Activated CD4-positive, alpha-beta T cell treated with anti-CD3 and anti-CD28 coated beads, Interleukin-2, amount 10 ng/mL, durations not matched to agents 24 days and 14 days (primary cell): ENCODE measurements around the gene SQSTM1. TPM values are rescaled to one million over a fixed set of nuclear protein-coding genes. Genes with fewer than 3 reads are reported as not detected.

Experiments
- DNase-seq: peaks from one replicate; pipeline ENCODE4 v3.0.0; 2022
- H3K27ac Mint-ChIP-seq: one replicate; pipeline ENCODE4 v1.8.0; 2022; ENCODE audit warnings: mild to moderate bottlenecking, mixed read lengths
- H3K27me3 Mint-ChIP-seq: one replicate; pipeline ENCODE4 v1.8.0; 2022; ENCODE audit warnings: mixed read lengths
- H3K36me3 Mint-ChIP-seq: one replicate; pipeline ENCODE4 v1.8.0; 2022; ENCODE audit warnings: low read depth, mild to moderate bottlenecking, mixed read lengths
- H3K4me1 Mint-ChIP-seq: one replicate; pipeline ENCODE4 v1.8.0; 2021; ENCODE audit warnings: mixed read lengths
- H3K4me3 Mint-ChIP-seq: one replicate; pipeline ENCODE4 v1.8.0; 2022; ENCODE audit warnings: mild to moderate bottlenecking, moderate library complexity, mixed read lengths
- H3K9me3 Mint-ChIP-seq: one replicate; pipeline ENCODE4 v1.8.0; 2021; ENCODE audit warnings: mixed read lengths
- intact Hi-C: fragments of 100-400 bp; cut with micrococcal nuclease; formaldehyde crosslinking; loops from one replicate; pipeline ENCODE4 v1.15.1; 2023
- total RNA-seq: library from RNA; stranded (reverse); gene quantifications from 2 replicates; pipeline ENCODE4 v1.2.3, GENCODE V29; 2022

SQSTM1 gene
- total RNA-seq, 1 donor from 2014 or later = 183 TPM

- DNase-seq = peak; percentile 82
- Mint-ChIP-seq H3K27me3 (no peaks in the 10 kb centered on the region), H3K4me1 (peaks cover 33% of the 10 kb centered on the region), H3K9me3 (no peaks in the 10 kb centered on the region), H3K27ac (peak overlapping the region; percentile 92), H3K4me3 (peak overlapping the region; percentile 78), H3K36me3 (peaks cover 34% of the 10 kb centered on the region)
- intact Hi-C loops = loop anchor here (1.0 to 5.0 kb wide), 5 partner anchors 8 to 267 kb away; partner anchors contain the start of genes HNRNPH1, MAML1 and RUFY1
These were observed 1.2 kb upstream of the SQSTM1 start for GRCh38 chr5:179819296-179820126.

GRCh38 chr5:179820127-179820482 lies 600 bp upstream of the SQSTM1 start:
- intact Hi-C loops = loop anchor here (1.0 to 5.0 kb wide), 5 partner anchors 9 to 268 kb away; partner anchors contain the start of genes HNRNPH1, MAML1 and RUFY1
- H3K4me1 Mint-ChIP-seq = peaks cover 36% of the 10 kb centered on the region
- peaks cover 36% of the 10 kb centered on the region for H3K36me3 Mint-ChIP-seq
- no peaks in the 10 kb centered on the region for H3K27me3 Mint-ChIP-seq
- H3K4me3 Mint-ChIP-seq = peak overlapping the region; percentile 78
- peak overlapping the region; percentile 92 for H3K27ac Mint-ChIP-seq
- DNase-seq = peak; percentile 76
- H3K9me3 Mint-ChIP-seq = no peaks in the 10 kb centered on the region

- intact Hi-C loops = loop anchor here (1.0 to 5.0 kb wide), 5 partner anchors 15 to 269 kb away; partner anchors contain the start of genes HNRNPH1, MRNIP and RUFY1
- Mint-ChIP-seq H3K9me3 (no peaks in the 10 kb centered on the region), H3K36me3 (peaks cover 42% of the 10 kb centered on the region), H3K4me1 (peaks cover 34% of the 10 kb centered on the region), H3K27ac (peak overlapping the region; percentile 91), H3K27me3 (no peaks in the 10 kb centered on the region), H3K4me3 (peak overlapping the region; percentile 96)
- peak; percentile 96 for DNase-seq
These were observed 773 bp downstream of the SQSTM1 start for GRCh38 chr5:179821298-179822058.

GRCh38 chr5:179822059-179822432 lies 1.3 kb downstream of the SQSTM1 start:
- H3K36me3 Mint-ChIP-seq = peaks cover 48% of the 10 kb centered on the region
- H3K4me1 Mint-ChIP-seq = peaks cover 37% of the 10 kb centered on the region
- H3K27ac Mint-ChIP-seq = peak overlapping the region; percentile 23
- DNase-seq = no peak
- intact Hi-C loops = loop anchor here (5.0 kb wide), 2 partner anchors 200 to 270 kb away; partner anchors contain the start of genes HNRNPH1 and RUFY1
- peak overlapping the region; percentile 96 for H3K4me3 Mint-ChIP-seq
- H3K9me3 Mint-ChIP-seq = no peaks in the 10 kb centered on the region
- H3K27me3 Mint-ChIP-seq = no peaks in the 10 kb centered on the region

GRCh38 chr5:179822444-179822990 lies 1.8 kb downstream of the SQSTM1 start:
- intact Hi-C loops = loop anchor here (5.0 kb wide), 2 partner anchors 200 to 270 kb away; partner anchors contain the start of genes HNRNPH1 and RUFY1
- Mint-ChIP-seq H3K9me3 (no peaks in the 10 kb centered on the region), H3K27me3 (no peaks in the 10 kb centered on the region), H3K36me3 (peaks cover 53% of the 10 kb centered on the region), H3K27ac (peak overlapping the region; percentile 15), H3K4me3 (peak overlapping the region; percentile 96), H3K4me1 (peaks cover 38% of the 10 kb centered on the region)
- DNase-seq = no peak

GRCh38 chr5:179823937-179824744 lies 3.4 kb downstream of the SQSTM1 start:
- no peaks in the 10 kb centered on the region for H3K27me3 Mint-ChIP-seq
- H3K4me3 Mint-ChIP-seq = peak overlapping the region; percentile 3
- intact Hi-C loops = loop anchor here (5.0 kb wide), 2 partner anchors 202 to 272 kb away; partner anchors contain the start of genes HNRNPH1 and RUFY1
- peaks cover 35% of the 10 kb centered on the region for H3K4me1 Mint-ChIP-seq
- H3K36me3 Mint-ChIP-seq = peaks cover 68% of the 10 kb centered on the region
- no peaks in the 10 kb centered on the region for H3K9me3 Mint-ChIP-seq
- DNase-seq = no peak
- no peak overlapping the region for H3K27ac Mint-ChIP-seq

GRCh38 chr5:179824745-179825112 lies 4.0 kb downstream of the SQSTM1 start:
- Mint-ChIP-seq H3K9me3 (no peaks in the 10 kb centered on the region), H3K27me3 (no peaks in the 10 kb centered on the region), H3K27ac (no peak overlapping the region), H3K4me1 (peaks cover 32% of the 10 kb centered on the region), H3K36me3 (peaks cover 73% of the 10 kb centered on the region), H3K4me3 (peak overlapping the region; percentile 3)
- DNase-seq = peak; percentile 55
- intact Hi-C loops = loop anchor here (5.0 kb wide), 2 partner anchors 202 to 272 kb away; partner anchors contain the start of genes HNRNPH1 and RUFY1

- Mint-ChIP-seq H3K27ac (no peak overlapping the region), H3K27me3 (no peaks in the 10 kb centered on the region), H3K9me3 (no peaks in the 10 kb centered on the region), H3K36me3 (peaks cover 81% of the 10 kb centered on the region), H3K4me3 (no peak overlapping the region), H3K4me1 (peaks cover 27% of the 10 kb centered on the region)
- intact Hi-C loops = no loop called here
- DNase-seq = peak; percentile 57
These were observed 5.0 kb downstream of the SQSTM1 start for GRCh38 chr5:179825655-179826182.

GRCh38 chr5:179827680-179828079 lies 7.0 kb downstream of the SQSTM1 start:
- H3K27ac Mint-ChIP-seq = peak overlapping the region; percentile 79
- intact Hi-C loops = no loop called here
- H3K4me3 Mint-ChIP-seq = peak overlapping the region; percentile 15
- H3K27me3 Mint-ChIP-seq = no peaks in the 10 kb centered on the region
- peaks cover 19% of the 10 kb centered on the region for H3K4me1 Mint-ChIP-seq
- H3K36me3 Mint-ChIP-seq = peaks cover 85% of the 10 kb centered on the region
- DNase-seq = peak; percentile 57
- H3K9me3 Mint-ChIP-seq = no peaks in the 10 kb centered on the region

- peak overlapping the region; percentile 25 for H3K27ac Mint-ChIP-seq
- intact Hi-C loops = no loop called here
These were observed 8.2 kb downstream of the SQSTM1 start for GRCh38 chr5:179828756-179829421.

GRCh38 chr5:179829732-179830435 lies 9.2 kb downstream of the SQSTM1 start:
- Mint-ChIP-seq H3K4me1 (peaks cover 12% of the 10 kb centered on the region), H3K27ac (no peak overlapping the region), H3K36me3 (peaks cover 78% of the 10 kb centered on the region), H3K27me3 (no peaks in the 10 kb centered on the region), H3K9me3 (no peaks in the 10 kb centered on the region), H3K4me3 (no peak overlapping the region)
- intact Hi-C loops = no loop called here
- DNase-seq = no peak

More at GRCh38 chr5:179828756-179829421, 8.2 kb downstream of the SQSTM1 start:
- Mint-ChIP-seq H3K36me3 (peaks cover 86% of the 10 kb centered on the region), H3K4me1 (peaks cover 16% of the 10 kb centered on the region), H3K27me3 (no peaks in the 10 kb centered on the region), H3K4me3 (no peak overlapping the region), H3K9me3 (no peaks in the 10 kb centered on the region)
- DNase-seq = no peak
